GM12864 (cell line): Measurements from ENCODE around the gene RTN4RL2.

Source experiments
- DNase-seq: peaks from one replicate; pipeline ENCODE4 v3.0.0-alpha.2; 2011; ENCODE audit warnings: low read depth
- H3K4me3 ChIP-seq: 2 replicates; pipeline ENCODE4 v1.5.1; 2011; ENCODE audit warnings: mild to moderate bottlenecking, low read depth, low read length, control low read depth
- CTCF ChIP-seq: IDR thresholded peaks from 2 replicates; pipeline ENCODE4 v1.5.1; 2011; ENCODE audit warnings: low read depth, mild to moderate bottlenecking, moderate library complexity, low read length, control low read depth, inconsistent platforms; ENCODE audit errors: missing control alignments

RTN4RL2 gene

GRCh38 chr11:57508341-57509170 is 48.2 kb downstream of the RTN4RL2 start:
- no peak for DNase-seq
- no peak for TF ChIP-seq CTCF
- H3K4me3 ChIP-seq: no peak overlapping the region

GRCh38 chr11:57511741-57512430 is 51.6 kb downstream of the RTN4RL2 start:
- no peak overlapping the region for H3K4me3 ChIP-seq
- TF ChIP-seq CTCF: no peak
- DNase-seq: no peak

GRCh38 chr11:57512646-57513451 is 52.5 kb downstream of the RTN4RL2 start:
- DNase-seq: no peak
- peak overlapping the region; percentile 5; the same call in 1 of the 2 replicates for H3K4me3 ChIP-seq
- no peak for TF ChIP-seq CTCF

- no peak for TF ChIP-seq CTCF
- H3K4me3 ChIP-seq: peak overlapping the region; percentile 89
- no peak for DNase-seq
Measured at GRCh38 chr11:57513452-57513795, 53.1 kb downstream of the RTN4RL2 start.

- no peak for TF ChIP-seq CTCF
- H3K4me3 ChIP-seq: peak overlapping the region; percentile 89
- DNase-seq: no peak
Measured at GRCh38 chr11:57513911-57514537, 53.7 kb downstream of the RTN4RL2 start.

GRCh38 chr11:57514538-57515331 is 54.4 kb downstream of the RTN4RL2 start:
- no peak for DNase-seq
- no peak for TF ChIP-seq CTCF
- H3K4me3 ChIP-seq: peak overlapping the region; percentile 89
